ENCODE measurements around the gene CLTCL1.
"Not testable (repeated sequence)": the region's sequence is repeated elsewhere in the genome, so short reads cannot be mapped to it uniquely, and the experiment has no call there.

Gene CLTCL1

GRCh38 chr22:19176732-19177131, 114.8 kb downstream of the CLTCL1 start:
- no peak for DNase-seq

GRCh38 chr22:19176175-19176643, 115.3 kb downstream of the CLTCL1 start:
- no peak for DNase-seq

GRCh38 chr22:19175602-19176174, 115.8 kb downstream of the CLTCL1 start:
- no peak for DNase-seq

- no peak for DNase-seq
Measured at GRCh38 chr22:19175026-19175601, 116.4 kb downstream of the CLTCL1 start.

GRCh38 chr22:19174106-19175025, 117.2 kb downstream of the CLTCL1 start:
- DNase-seq, result no peak

GRCh38 chr22:19173047-19174035, 118.2 kb downstream of the CLTCL1 start:
- DNase-seq, result no peak

- DNase-seq, result no peak
Measured at GRCh38 chr22:19172213-19173046, 119.1 kb downstream of the CLTCL1 start.

- DNase-seq, result no peak
Measured at GRCh38 chr22:19169947-19170318, 121.6 kb downstream of the CLTCL1 start.

GRCh38 chr22:19169002-19169946, 122.2 kb downstream of the CLTCL1 start:
- DNase-seq, result no peak

GRCh38 chr22:19168088-19168890, 123.2 kb downstream of the CLTCL1 start:
- no peak for DNase-seq

GRCh38 chr22:19167106-19167869, 124.2 kb downstream of the CLTCL1 start:
- no peak for DNase-seq

- DNase-seq, result no peak
Measured at GRCh38 chr22:19166421-19166820, 125.1 kb downstream of the CLTCL1 start.

- no peak for DNase-seq
Measured at GRCh38 chr22:19164425-19164824, 127.1 kb downstream of the CLTCL1 start.

- DNase-seq, result not testable (repeated sequence)
Measured at GRCh38 chr22:19158649-19159048, 132.9 kb downstream of the CLTCL1 start.

- DNase-seq, result not testable (repeated sequence)
Measured at GRCh38 chr22:19156109-19156508, 135.4 kb downstream of the CLTCL1 start.

- DNase-seq, result no peak
Measured at GRCh38 chr22:19152942-19153883, 138.3 kb downstream of the CLTCL1 start.
